Activated T-helper 1 cell treated with anti-CD3 and anti-CD28 coated beads, Interleukin-12 subunit alpha, Interleukin-12 subunit beta, Interleukin-2, Interleukin-4 antibody, amounts not matched to agents 30 ng/mL and 10 ng/mL and 1 ng/mL, durations not matched to agents 14 hours and 24 hours and 36 hours (primary cell): Measurements from ENCODE around the gene CAPZB. TPM values are rescaled to one million over a fixed set of nuclear protein-coding genes. Genes with fewer than 3 reads are reported as not detected.
"Not testable (repeated sequence)": the region's sequence is repeated elsewhere in the genome, so short reads cannot be mapped to it uniquely, and the experiment has no call there.

ENCODE experiments used
- DNase-seq: peaks from one replicate; pipeline ENCODE4 v3.0.0; 2021; ENCODE audit warnings: low spot score
- H3K27ac Mint-ChIP-seq: one replicate; pipeline ENCODE4 v1.8.0; 2021; ENCODE audit warnings: mild to moderate bottlenecking, mixed read lengths
- H3K27me3 Mint-ChIP-seq: one replicate; pipeline ENCODE4 v1.8.0; 2022; ENCODE audit warnings: mild to moderate bottlenecking, moderate library complexity, mixed read lengths; ENCODE audit not compliant: insufficient read depth
- H3K36me3 Mint-ChIP-seq: one replicate; pipeline ENCODE4 v1.8.0; 2021; ENCODE audit warnings: low read depth, mixed read lengths
- H3K4me1 Mint-ChIP-seq: one replicate; pipeline ENCODE4 v1.8.0; 2021; ENCODE audit warnings: low read depth, mixed read lengths
- H3K4me3 Mint-ChIP-seq: one replicate; pipeline ENCODE4 v1.8.0; 2021; ENCODE audit warnings: mild to moderate bottlenecking, moderate library complexity, mixed read lengths
- H3K9me3 Mint-ChIP-seq: one replicate; pipeline ENCODE4 v1.8.0; 2021; ENCODE audit warnings: mixed read lengths
- intact Hi-C: fragments of 100-400 bp; cut with micrococcal nuclease; formaldehyde crosslinking; loops from one replicate; pipeline ENCODE4 v1.15.1; 2024
- total RNA-seq: library from RNA; stranded (reverse); gene quantifications from 2 replicates; pipeline ENCODE4 v1.2.3, GENCODE V29; 2022

The CAPZB gene
- total RNA-seq, 1 donor from 2014 or later, result 323 TPM

GRCh38 chr1:19306941-19307340 lies 178.4 kb downstream of the CAPZB start:
- H3K27me3 Mint-ChIP-seq, result no peaks in the 10 kb centered on the region
- peaks cover 8% of the 10 kb centered on the region for H3K4me1 Mint-ChIP-seq
- H3K9me3 Mint-ChIP-seq, result no peaks in the 10 kb centered on the region
- peaks cover 38% of the 10 kb centered on the region for H3K36me3 Mint-ChIP-seq
- no peak overlapping the region for H3K4me3 Mint-ChIP-seq
- no peak overlapping the region for H3K27ac Mint-ChIP-seq
- intact Hi-C loops, result no loop called here
- no peak for DNase-seq

- H3K27me3 Mint-ChIP-seq, result no peaks in the 10 kb centered on the region
- H3K9me3 Mint-ChIP-seq, result no peaks in the 10 kb centered on the region
- H3K36me3 Mint-ChIP-seq, result peaks cover 34% of the 10 kb centered on the region
- no peak overlapping the region for H3K4me3 Mint-ChIP-seq
- DNase-seq, result no peak
- no peak overlapping the region for H3K27ac Mint-ChIP-seq
- H3K4me1 Mint-ChIP-seq, result peaks cover 2% of the 10 kb centered on the region
- intact Hi-C loops, result no loop called here
Observed at GRCh38 chr1:19305880-19306279, 179.5 kb downstream of the CAPZB start.

DNA sequence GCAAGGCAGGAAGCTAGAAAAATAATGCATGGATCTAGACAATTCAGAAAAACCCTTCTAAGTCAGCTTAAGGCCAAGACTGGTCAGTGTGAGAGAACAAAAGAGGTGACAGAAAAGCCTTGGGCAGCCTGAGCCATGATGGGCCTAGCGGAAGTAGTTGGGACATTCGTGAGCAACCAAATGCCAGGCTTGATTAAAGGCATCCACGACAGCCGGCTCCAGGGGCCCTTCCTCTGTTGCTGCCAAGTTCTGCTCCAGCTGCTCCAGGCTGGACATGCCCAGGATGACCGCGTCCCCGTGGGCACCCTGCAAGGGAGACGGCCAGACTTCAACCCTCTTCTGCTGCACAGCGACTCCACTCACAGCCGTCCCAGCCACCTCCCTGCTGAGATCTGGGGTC lies 181.3 kb downstream of the CAPZB start:
- peaks cover 32% of the 10 kb centered on the region for H3K36me3 Mint-ChIP-seq
- H3K27ac Mint-ChIP-seq, H3K4me1 Mint-ChIP-seq, H3K27me3 Mint-ChIP-seq, DNase-seq, H3K4me3 Mint-ChIP-seq, intact Hi-C loops, H3K9me3 Mint-ChIP-seq: not testable (repeated sequence)

DNA sequence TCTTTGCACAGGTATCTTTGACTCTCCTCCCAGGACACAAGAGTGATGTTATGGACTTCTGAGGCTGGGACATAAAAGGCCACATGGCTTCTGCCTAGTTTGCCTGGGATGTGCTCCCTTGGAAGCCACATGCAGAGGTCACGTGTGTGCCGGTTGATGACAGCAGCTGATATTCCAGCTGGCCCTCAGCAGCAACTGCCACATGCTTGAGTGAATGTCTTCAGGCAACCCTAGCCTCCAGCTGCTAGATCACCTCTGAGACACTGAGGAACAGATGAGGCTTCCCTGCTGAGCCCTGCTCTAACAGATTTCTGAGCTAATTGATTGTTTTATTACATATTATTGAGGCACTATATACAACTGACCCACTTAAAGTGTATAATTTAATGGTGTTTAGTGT lies 185.1 kb downstream of the CAPZB start:
- Mint-ChIP-seq H3K4me3 (no peak overlapping the region), H3K4me1 (no peaks in the 10 kb centered on the region), H3K27ac (no peak overlapping the region), H3K9me3 (peaks cover 15% of the 10 kb centered on the region), H3K36me3 (peaks cover 20% of the 10 kb centered on the region), H3K27me3 (no peaks in the 10 kb centered on the region)
- no peak for DNase-seq
- intact Hi-C loops, result no loop called here

DNA sequence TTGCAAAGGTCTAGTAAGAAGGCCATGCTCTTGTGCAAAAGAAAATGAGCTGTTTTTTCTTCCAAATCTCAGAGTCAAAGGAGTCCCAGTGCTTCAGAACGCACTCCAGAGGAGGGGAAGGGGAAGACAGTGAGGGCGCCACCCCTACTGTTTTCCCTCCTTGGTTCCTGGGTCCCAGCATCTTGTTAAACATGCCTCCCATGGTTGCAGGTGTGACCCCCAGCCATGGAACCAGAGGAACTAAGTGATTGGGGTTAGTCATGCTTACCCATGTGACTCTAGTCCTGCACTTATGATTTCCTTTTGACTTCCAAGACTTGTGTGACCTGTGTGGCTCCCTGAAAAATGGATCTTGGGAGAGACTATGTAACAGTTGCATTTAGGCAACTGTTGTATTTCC lies 190.7 kb downstream of the CAPZB start:
- Mint-ChIP-seq H3K9me3 (peaks cover 39% of the 10 kb centered on the region), H3K27me3 (no peaks in the 10 kb centered on the region), H3K4me1 (no peaks in the 10 kb centered on the region), H3K4me3 (no peak overlapping the region), H3K36me3 (peaks cover 11% of the 10 kb centered on the region), H3K27ac (no peak overlapping the region)
- no peak for DNase-seq
- intact Hi-C loops, result no loop called here

DNA sequence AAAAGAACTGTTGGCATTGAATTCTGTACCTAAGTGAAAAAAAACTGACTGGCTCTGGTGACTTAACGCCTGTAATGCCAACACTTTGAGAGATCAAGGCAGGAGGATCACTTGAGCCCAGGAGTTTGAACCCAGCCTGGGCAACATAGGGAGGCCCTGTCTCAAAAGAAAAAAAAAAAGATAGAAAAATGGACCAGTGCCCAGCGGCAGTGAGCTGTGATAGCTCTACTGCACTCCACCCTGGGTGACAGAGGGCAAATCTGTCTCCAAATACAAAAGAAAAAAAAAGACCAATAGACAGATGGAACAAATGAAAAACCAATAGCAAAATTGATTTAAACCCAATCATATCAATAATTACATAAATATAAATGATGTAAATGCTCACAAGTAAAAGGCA lies 196.1 kb downstream of the CAPZB start:
- Mint-ChIP-seq H3K9me3 (peaks cover 14% of the 10 kb centered on the region), H3K27ac (no peak overlapping the region), H3K27me3 (peaks cover 2% of the 10 kb centered on the region)

More for the DNA sequence above, 196.1 kb downstream of the CAPZB start:
- Mint-ChIP-seq H3K4me3 (no peak overlapping the region), H3K36me3 (no peaks in the 10 kb centered on the region), H3K4me1 (no peaks in the 10 kb centered on the region)
- intact Hi-C loops, result no loop called here
- no peak for DNase-seq

Other genes starting within 250 kb of the CAPZB start
- 63.9 and 78.3 TPM in 2 replicates for gene EMC1, start 234.0 kb downstream of the CAPZB start, total RNA-seq
- gene MRTO4, start 233.7 kb downstream of the CAPZB start, total RNA-seq, result 134 and 137 TPM in 2 replicates
- 1.2 and 1.7 TPM in 2 replicates for gene AKR7A3, start 196.8 kb downstream of the CAPZB start, total RNA-seq
- 30.0 and 31.1 TPM in 2 replicates for gene AKR7A2, start 173.4 kb downstream of the CAPZB start, total RNA-seq
- 9.9 and 12.0 TPM in 2 replicates for gene SLC66A1, start 173.2 kb downstream of the CAPZB start, total RNA-seq
- 53.0 and 55.5 TPM in 2 replicates for gene NBL1, start 158.8 kb upstream of the CAPZB start, total RNA-seq
- not detected in 2 replicates for gene HTR6, start 179.3 kb upstream of the CAPZB start, total RNA-seq